NOMO-1 treated with DMSO at 0.1 percent for 48 hours (cell line): ENCODE results near the gene MESD.
A peak's percentile ranks its signal among the peaks of the same experiment; 100 is the strongest.

ENCODE experiments used
- DNase-seq: peaks from one replicate; lab custom pipeline; 2025; ENCODE audit not compliant: unreplicated experiment; lab: John Stamatoyannopoulos, UW

Gene MESD

DNA sequence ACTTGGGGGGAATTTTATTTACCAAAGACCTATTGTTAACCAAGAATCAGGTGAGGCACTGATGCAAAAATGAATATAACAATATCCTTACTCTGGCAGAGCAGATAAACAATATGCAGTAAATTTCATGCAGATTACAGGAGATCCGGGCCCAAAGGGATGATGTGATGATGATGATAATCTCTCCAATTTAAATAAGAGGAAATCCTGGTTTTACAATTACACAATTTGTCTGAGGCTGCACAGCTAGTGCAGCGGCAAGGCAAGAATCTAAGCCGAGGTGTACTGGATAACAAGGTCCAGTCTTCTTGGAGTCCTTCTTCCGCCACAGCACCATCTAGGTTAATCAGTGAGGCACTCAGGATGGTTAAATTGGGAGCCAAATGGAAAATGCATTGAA, 2.4 kb upstream of the MESD start:
- DNase-seq: peak; percentile 31

DNA sequence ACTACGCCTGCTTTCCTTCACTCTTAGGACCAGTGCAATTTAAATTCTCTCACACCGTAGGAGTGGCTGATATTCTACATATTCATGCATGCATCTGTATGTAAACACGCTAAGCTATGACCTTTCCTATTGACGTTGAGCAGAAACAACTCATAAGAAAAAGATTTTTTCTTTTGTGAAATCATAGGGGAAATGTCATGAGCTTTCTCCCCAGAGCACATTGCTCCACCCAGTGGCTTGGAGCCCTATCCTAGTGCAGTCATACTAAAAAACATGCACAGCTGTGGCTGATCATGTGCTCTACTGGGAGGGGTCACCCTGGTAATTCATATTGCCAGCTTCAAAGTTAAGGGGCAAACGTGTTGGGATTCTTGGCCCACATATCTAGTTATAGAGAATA, 1.8 kb upstream of the MESD start:
- DNase-seq: peak; percentile 30

GRCh38 chr15:80990955-80991354, 1.3 kb upstream of the MESD start:
- DNase-seq: no peak

- peak; percentile 22 for DNase-seq
These were observed 520 bp downstream of the MESD start for GRCh38 chr15:80989081-80989517.

DNA sequence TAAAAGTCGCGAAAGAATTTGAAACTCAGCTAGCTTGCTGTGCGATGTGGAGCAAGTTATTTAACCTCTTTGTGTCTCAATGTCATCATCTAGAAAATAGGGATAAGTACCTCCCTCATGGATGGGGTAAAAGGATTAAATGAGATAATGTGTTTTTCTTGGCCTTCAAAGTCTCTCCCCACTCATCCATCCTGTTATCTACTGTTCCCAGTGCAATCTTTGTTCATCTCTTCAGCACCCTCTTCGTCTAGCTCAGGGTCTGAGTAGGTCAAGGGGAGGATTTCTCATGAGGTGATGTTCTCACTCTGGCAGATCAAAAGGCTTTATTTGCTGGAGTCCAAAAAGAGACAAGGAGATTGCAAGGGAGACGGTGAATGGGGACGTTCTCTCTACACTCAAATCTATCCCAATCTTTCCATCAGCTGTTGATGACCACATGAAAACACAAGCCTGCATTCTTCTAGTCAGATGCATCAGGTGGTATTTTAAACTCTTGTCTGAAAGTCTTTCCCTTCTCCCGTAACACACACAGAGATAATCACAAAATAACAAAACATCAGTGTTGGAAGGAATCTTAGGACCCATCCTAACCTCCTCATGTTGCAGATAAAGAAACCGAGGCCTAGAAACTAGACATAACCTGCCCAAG, 1.3 kb downstream of the MESD start:
- no peak for DNase-seq

GRCh38 chr15:80986487-80986886, 3.1 kb downstream of the MESD start:
- DNase-seq: no peak

- DNase-seq: no peak
These were observed 3.6 kb downstream of the MESD start for GRCh38 chr15:80985981-80986380.

GRCh38 chr15:80984856-80985255, 4.8 kb downstream of the MESD start:
- peak; percentile 96 for DNase-seq

DNA sequence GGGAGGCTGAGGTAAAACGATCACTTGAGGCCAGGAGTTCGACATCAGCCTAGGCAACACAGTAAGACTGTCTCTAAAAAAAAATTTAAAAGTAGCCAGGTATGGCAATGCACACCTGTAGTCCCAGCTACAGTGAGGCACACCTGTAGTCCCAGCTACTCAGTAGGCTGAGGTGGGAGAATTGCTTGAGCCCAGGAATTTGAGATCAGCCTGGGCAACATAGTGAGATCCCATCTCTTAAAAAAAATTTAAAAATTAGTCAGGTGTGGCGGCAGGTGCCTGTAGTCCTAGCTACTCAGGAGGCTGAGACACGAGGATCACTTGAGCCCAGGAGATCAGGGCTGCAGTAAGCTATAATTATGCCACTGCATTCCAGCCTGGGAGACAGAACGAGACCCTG, 6.8 kb downstream of the MESD start:
- DNase-seq: no peak

DNA sequence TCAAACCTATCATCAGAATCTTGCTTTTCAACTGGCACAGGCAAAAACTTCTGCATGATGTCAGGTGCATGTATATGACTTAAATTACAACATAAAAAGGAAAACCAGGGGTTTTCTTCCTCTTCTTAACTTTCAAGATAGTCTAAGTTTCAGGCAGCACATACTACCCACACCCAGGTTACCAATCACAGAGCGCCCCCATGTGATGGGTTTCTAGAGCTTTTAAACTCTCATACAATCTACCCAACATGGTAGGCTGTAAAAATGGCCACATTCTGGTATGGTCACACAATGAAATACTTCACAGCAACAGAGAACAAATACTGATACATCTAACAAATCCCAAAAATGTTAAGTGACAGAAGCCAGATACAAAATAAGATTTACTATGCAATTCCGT, 7.4 kb downstream of the MESD start:
- peak; percentile 12 for DNase-seq

DNA sequence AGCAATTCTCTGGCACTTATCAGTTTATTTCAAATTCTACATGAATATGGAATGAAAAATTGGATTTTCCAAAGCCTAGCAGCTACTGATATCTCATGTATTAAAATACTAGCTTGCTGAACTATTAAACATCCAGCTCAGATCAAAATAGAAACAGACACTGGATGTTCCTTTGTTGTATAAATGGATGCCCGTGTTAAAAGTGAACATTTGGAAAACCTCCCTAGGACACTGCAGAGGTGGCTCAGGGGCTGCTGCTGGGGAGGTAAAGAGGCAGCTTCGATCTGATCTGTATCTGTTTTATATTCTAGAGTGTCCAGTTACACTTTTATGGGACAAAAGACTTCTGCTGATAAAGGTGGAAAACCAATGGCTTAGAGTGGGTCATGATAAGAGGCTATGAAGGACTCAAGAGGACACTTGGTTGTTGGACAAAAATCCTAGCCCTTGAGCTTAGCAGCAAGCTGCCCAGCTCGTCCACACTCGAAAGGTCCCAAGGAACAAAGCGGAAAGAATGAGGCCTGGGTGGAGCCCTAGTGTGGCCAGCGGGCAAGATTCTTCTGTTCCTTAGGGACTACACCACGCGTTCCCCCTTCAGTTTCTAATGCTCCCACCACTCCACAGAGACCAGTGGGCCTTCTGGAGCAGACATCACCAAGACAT, 9.9 kb downstream of the MESD start:
- DNase-seq: no peak

- DNase-seq: no peak
These were observed 10.8 kb downstream of the MESD start for GRCh38 chr15:80978685-80979329.

- DNase-seq: peak; percentile 70
These were observed 12.0 kb downstream of the MESD start for GRCh38 chr15:80977627-80978036.

DNA sequence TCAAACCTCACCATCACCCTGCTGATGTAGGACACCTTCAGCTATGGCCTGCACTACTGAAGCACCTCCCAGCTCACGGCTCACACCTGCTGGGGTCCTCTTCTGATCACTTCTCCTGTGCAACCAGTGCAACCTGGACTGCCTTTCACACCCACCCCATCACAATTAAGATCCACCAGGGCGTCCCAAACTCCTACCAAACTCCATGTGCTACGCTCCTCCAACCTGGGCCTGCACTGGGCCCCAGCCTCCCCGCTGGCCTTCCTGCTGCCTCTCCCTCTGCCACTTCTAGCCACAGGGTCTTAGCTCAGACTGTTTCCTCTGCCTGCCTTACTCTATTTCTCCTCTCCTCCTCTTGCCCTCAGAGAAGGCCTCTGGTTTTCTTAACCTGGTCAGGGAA, 12.8 kb downstream of the MESD start:
- no peak for DNase-seq

- DNase-seq: no peak
These were observed 14.7 kb downstream of the MESD start for GRCh38 chr15:80974914-80975313.

- no peak for DNase-seq
These were observed 17.3 kb downstream of the MESD start for GRCh38 chr15:80972276-80972675.

- no peak for DNase-seq
These were observed 18.5 kb downstream of the MESD start for GRCh38 chr15:80971143-80971542.

GRCh38 chr15:80970658-80971057, 19.0 kb downstream of the MESD start:
- no peak for DNase-seq

DNA sequence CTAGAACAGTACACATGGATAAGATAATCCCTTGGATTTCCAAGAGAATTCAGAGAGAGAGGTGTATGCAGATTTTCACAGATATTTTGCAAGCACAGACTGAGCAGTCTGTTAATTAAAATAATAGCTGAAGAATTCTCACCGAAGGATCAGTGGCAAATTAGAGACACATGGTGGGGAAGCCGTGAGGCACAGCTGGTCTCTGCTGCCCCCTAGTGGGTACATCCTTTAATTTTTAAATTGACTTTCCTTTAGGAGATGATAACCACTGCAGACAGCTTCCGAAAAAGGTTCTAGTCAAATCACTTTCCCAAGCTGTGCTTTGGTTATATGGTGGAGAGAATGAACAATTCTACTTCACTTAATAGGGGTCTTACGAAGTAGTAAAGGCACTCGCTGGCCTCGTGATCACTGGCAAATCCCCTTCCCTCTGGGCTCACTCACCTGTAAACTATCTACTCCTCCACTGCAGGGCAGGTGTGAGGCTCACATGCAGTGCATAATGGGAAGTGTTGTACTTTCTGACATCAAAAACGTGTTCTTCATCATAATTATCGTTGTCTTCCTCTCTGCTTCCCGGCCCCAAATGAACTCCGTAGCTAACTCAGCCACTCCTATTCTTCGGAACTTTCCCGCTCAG, 19.5 kb downstream of the MESD start:
- peak; percentile 62 for DNase-seq

DNA sequence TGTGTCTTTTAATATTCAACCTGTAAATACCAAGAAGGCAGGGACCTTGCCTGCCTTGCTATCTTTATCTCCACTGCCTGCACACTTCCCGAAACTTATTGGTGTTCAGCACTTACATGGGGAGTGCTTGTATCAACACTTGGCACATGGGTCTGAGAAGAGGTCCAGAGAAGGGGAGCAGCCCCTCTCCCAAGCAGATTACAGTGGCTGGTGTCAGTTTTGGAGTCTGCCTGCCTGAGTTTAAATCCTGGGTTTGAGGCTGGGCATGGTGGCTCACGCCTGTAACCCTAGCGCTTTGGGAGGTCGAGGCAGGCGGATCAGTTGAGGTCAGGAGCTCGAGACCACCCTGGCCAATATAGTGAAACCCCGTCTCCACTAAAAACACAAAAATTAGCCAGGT, 20.3 kb downstream of the MESD start:
- no peak for DNase-seq

GRCh38 chr15:80967991-80968510, 21.6 kb downstream of the MESD start:
- no peak for DNase-seq

DNA sequence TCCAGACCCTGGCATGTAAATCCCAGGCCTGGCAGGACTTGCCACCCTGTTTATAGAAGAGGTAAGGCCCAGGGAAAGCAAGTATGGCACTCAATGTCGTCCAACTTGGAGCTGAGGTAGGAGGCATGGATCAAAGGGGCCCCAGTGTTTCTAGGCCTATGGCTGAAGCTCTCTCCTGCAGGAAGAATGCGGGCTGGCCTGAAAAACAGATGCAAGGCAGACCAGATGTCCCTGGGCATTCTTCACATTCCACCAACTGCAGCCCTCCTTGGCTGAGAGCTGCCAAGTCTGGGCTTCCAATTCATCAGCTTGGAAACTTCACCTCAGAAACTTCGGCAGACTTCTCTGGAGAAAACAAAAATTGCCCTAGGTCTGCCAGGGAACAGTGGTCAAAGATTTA, 22.2 kb downstream of the MESD start:
- DNase-seq: no peak
